ENCODE measurements around the gene TLCD1.
"Not testable (repeated sequence)": the region's sequence is repeated elsewhere in the genome, so short reads cannot be mapped to it uniquely, and the experiment has no call there.

TLCD1 gene

DNA sequence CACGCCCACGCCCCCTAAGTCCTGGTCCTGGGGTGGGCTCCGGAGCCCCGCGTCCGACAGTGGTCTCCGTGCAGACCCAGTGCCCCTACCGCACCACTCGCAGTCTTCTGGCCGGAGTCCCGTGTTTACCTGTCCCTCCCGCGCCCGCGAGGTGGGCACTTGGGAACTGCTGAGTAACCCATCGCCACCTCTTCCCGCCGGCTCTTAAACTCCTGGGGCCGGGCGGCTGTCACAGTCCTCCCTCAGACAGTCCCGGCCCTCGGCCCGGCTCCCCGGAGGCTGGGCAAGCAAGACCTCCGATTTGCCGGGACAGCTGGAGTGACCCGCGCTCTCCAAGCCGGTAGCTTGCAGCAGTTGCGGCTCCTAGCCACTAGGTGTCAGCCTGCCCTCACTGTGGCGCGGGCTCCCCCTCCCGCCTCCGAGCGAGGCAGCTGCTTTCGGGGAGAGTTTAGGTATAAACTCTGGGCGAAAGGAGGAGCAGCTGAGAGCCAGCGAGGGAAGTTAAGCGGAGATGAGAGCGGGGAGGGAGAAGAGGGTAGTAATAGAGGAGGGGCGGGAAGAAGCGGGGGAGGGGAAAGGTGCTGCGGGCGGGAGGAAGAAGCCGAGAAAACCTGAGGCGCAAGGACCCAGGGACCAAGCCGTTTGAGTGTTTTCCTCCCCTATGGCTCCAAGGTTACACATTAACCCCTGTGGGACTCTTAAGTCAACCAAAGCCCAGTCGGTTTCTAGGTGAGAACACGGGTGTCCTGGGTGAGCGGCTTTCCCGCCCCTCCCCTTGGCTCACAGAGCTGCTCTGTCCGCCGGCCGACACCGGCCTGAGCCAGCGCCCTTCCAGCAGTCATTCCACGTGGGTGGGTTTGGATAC lies 826 bp upstream of the TLCD1 start:
- DNase-seq: peak; percentile 97

- peak; percentile 59 for DNase-seq
Measured at GRCh38 chr17:28725660-28726225, 290 bp downstream of the TLCD1 start.

- no peak for DNase-seq
Measured at GRCh38 chr17:28725166-28725659, 820 bp downstream of the TLCD1 start.

GRCh38 chr17:28724500-28725165 lies 1.4 kb downstream of the TLCD1 start:
- DNase-seq: no peak

GRCh38 chr17:28723836-28724499 lies 2.1 kb downstream of the TLCD1 start:
- DNase-seq: not testable (repeated sequence)

- DNase-seq: no peak
Measured at GRCh38 chr17:28723159-28723835, 2.7 kb downstream of the TLCD1 start.

GRCh38 chr17:28722417-28723158 lies 3.4 kb downstream of the TLCD1 start:
- no peak for DNase-seq

DNA sequence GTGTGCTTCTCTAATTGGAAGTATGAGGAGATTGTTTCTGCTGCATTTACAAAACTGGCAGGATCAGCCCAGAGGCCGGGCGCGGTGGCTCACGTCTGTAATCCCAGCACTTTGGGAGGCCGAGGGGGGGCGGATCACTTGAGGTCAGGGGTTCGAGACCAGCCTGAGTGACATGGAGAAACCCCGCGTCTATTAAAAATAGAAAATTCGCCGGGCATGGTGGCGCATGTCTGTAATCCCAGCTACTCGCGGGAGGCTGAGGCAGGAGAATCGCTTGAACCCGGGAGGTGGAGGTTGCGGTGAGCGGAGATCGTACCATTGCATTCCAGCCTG lies 5.1 kb downstream of the TLCD1 start:
- DNase-seq: not testable (repeated sequence)

DNA sequence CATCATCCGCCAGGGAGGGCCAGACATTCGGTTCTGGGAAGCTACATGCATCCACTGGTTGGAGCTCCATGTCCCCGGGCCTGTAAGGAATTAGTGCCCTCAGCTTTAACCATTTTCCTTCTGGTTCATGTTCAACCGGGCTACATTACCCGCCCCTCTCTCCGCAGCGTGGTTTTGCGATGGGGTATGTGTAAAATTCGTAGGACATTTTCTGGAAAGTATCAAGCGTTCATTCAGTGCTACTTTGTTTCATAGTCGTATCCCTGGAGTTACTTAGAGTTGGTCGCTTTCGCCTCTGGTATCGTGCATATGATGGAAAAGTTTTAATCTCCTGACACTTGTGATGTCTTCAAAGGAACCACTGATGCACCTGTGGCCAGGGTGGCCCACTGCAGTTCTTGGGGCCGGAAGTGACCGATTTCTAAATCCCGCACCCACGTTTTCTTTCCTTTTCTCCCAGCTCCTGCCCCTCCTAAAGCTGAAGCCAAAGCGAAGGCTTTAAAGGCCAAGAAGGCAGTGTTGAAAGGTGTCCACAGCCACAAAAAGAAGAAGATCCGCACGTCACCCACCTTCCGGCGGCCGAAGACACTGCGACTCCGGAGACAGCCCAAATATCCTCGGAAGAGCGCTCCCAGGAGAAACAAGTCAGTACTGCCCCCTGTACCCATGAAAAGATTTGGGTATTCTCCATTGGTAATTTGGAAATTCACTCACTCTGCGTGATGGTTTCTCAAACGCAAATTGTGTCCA lies 5.6 kb downstream of the TLCD1 start:
- no peak for DNase-seq

- no peak for DNase-seq
Measured at GRCh38 chr17:28719021-28719433, 7.0 kb downstream of the TLCD1 start.

GRCh38 chr17:28718333-28719020 lies 7.6 kb downstream of the TLCD1 start:
- peak; percentile 27 for DNase-seq

DNA sequence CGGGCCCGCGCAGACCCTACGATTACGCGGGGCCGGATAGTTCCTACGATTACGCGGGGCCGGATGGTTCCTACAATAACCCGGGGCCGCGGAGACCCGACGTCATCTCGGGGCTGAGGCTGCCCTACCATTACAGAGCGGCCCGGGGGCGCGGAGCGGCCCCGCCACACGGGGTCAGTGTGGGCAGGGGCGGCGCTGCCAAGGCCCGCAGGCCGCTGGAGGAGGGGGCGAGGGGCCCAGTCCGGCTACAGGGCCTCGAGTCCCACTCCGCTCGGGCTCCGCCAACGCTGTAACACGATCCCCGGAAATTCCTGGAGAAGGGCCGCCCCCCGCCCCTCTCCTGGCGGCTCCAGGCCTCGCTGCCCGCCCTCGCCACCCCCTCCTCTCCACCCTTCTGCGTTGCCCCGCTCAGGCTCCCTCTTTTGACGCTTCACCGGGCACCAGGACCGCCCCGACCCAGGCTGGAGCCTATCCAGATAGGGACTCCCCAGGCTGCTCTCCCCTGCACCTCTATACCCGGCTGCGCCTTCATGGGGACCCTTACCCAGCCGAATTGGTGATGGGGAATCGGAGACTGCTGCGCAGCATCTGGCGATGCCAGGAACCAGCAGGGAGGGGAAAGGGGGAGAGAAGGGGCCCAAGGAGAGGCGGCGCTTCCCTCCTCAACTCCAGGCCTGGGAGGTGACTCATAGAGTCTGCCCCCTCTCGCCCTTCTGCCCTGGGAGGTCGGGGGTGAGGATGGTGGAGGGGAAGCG lies 8.3 kb downstream of the TLCD1 start, which contains the start of gene RAB34:
RAB34 (minus strand) TSS at position 291 of the 755 bp plus-strand sequence. CDS start 602 bp downstream, outside the sequence.
- DNase-seq: peak; percentile 48

DNA sequence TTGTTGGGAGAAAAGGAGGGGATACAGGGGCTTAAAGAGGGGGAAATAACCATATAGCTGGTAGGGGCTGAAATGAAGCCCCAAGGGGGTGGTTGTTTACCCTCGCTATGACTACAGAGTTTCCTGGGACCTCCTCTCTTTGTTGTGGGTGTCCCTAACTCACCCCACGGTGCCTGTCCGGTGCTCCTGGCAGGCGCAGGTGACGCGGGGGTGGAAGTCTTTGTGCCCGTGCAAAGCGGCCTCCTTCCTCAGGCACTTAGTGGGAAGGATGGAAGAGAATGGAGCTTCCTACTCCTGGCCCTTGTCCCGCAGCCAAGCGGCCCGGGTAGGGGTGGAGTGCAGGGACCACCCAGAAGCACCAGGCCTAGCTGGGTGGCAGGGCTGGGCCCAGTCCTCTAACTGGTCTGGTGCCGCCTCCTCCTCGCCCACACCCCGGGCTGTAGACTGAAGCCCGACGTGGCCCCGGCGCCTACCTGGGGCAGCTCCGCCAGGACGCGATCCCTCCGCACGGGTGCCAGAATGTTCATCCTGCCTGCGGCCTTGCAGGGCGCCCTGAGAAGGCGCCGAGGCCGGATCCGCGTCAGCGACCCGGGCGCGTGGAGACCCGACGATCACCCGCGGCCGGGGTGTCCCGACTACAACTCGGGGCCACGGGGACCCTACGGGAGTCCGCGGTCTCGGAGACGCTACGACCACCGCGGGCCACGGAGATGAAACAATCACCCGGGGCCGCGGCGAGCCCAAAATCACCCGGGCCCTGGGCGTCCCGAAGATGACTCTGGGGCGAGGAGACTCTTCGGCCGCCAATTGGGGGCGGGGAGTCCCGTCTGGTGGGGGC lies 9.1 kb downstream of the TLCD1 start:
- no peak for DNase-seq

DNA sequence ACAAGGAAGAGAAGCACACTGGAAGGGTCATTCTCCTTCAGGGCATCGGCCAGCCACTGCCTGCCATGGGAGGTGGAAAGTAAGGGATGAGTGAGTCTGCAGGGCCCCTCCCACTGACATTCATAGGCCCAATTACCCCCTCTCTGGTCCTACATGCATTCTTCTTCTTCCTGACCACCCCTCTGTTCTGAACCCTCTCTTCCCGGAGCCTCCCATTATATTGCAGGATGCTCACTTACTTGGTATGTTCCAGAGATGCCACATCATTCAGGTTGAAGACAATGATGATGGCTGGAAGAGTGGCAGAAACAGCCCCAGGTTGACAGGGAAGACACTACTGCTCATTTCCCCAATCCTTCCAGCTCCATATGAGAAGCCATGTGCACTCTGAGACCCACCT lies 10.8 kb downstream of the TLCD1 start:
- no peak for DNase-seq

- no peak for DNase-seq
Measured at GRCh38 chr17:28714281-28714680, 11.8 kb downstream of the TLCD1 start.

DNA sequence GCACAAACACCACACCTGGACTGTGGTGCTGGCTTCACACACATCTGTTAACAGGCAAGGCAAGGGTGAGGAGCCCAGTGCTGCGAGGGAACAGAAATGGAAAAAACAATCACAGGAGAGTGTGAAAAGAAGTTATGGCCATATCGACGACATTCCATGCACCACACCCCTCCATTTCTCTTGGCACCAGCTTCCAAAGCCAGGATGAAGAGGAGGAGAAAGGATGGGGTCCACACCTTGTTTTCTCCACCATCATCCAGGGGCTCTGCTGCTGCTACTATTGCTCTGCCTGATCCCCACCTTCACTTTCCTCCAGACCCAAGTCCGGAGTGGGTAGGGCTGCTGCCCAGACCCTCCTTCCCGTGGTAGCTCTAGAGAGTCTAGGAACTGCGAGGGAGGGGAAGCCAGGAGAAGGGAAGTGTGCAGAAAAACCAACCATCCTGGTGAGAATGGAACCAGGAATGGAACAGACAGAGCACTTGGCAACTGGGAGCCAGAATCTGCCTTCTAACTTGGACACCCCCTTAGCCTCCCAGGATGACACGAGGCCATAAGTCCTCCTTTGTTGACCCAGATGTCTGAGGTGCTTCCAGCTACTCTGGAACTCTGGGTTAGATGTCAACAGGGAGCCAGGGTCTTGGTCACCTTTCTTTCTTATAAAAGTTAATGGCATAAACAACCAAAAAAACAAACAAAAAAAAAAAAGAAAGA lies 13.2 kb downstream of the TLCD1 start:
- no peak for DNase-seq

GRCh38 chr17:28712032-28712704 lies 13.9 kb downstream of the TLCD1 start:
- no peak for DNase-seq

DNA sequence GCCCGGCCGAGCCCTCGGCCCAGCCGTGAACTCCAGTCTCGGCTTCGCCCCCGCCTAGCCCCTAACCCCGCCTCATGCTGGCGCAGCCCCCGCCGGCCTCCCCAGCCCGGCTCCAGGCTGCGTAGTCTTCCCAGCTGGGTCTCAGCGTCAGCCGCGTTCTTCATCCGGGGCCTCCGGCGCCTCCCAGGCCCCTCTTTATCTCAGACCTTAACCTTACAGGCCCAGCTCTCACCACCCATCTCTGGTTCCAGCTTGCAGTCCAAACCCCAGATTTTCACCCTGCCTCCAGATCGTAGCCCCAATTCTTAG lies 14.4 kb downstream of the TLCD1 start, which contains the start of gene PROCA1:
PROCA1 (minus strand) TSS at position 166 of the 309 bp plus-strand sequence. CDS start 228 bp downstream, outside the sequence.
- DNase-seq: no peak

Measured in NCI-H524 treated with DMSO at 0.1 percent for 48 hours (cell line).